H1 (cell line): ENCODE measurements around the gene SPATA31E1. TPM values are rescaled to one million over a fixed set of nuclear protein-coding genes. Genes with fewer than 3 reads are reported as not detected.

Experiments
- CTCF ChIA-PET: fragments of 300-600 bp; sonication (Branson Sonifier 250); formaldehyde crosslinking; loops from one replicate; lab custom pipeline; 2021; ENCODE audit not compliant: partially characterized antibody; lab: Charles Lee
- POLR2A ChIA-PET: fragments of 300-600 bp; sonication (Branson Sonifier 250); formaldehyde crosslinking; loops from one replicate; lab custom pipeline; 2021; ENCODE audit warnings: inconsistent platforms; ENCODE audit not compliant: partially characterized antibody; lab: Charles Lee
- DNase-seq, 2 experiments: peaks; one replicate each; pipeline versions ENCODE4 v3.0.0 to v3.0.0-alpha.2; 2010 to 2022; ENCODE audit warnings: low spot score in 2 of 2, low read depth in 1 of 2, mixed read lengths in 1 of 2
- FAIRE-seq: peaks from 2 replicates; lab custom pipeline; 2011; peaks lifted over from hg19 to GRCh38; lab: Jason Lieb, UNC
- H2AFZ ChIP-seq: 2 replicates; pipeline ENCODE4 v1.8.1; 2012; ENCODE audit warnings: low read length, inconsistent platforms
- H2AK5ac ChIP-seq: 2 replicates; pipeline ENCODE4 v1.6.1; 2013; ENCODE audit warnings: low read depth, low read length
- H2BK120ac ChIP-seq: replicated peaks from 2 replicates; pipeline ENCODE3; 2013; ENCODE audit warnings: low read depth, low read length, inconsistent platforms
- H2BK12ac ChIP-seq: 2 replicates; pipeline ENCODE4 v1.6.1; 2013; ENCODE audit warnings: low read depth, low read length
- H2BK15ac ChIP-seq: 2 replicates; pipeline ENCODE4 v1.6.1; 2013; ENCODE audit warnings: low read length
- H2BK20ac ChIP-seq: 2 replicates; pipeline ENCODE4 v1.6.1; 2013; ENCODE audit warnings: low read length
- H2BK5ac ChIP-seq: 2 replicates; pipeline ENCODE4 v1.6.1; 2013; ENCODE audit warnings: low read depth, low read length
- H3K14ac ChIP-seq: 2 replicates; pipeline ENCODE4 v1.6.1; 2013; ENCODE audit warnings: inconsistent platforms; ENCODE audit not compliant: insufficient read length
- H3K18ac ChIP-seq: 2 replicates; pipeline ENCODE4 v1.6.1; 2013; ENCODE audit warnings: low read length; ENCODE audit errors: extremely low read depth
- H3K23ac ChIP-seq: 2 replicates; pipeline ENCODE4 v1.6.1; 2013; ENCODE audit warnings: inconsistent platforms; ENCODE audit not compliant: insufficient read length
- H3K23me2 ChIP-seq: 2 replicates; pipeline ENCODE4 v1.6.1; 2013; ENCODE audit warnings: low read depth, low read length
- H3K27ac ChIP-seq: 2 replicates; pipeline ENCODE4 v1.6.1; 2011; ENCODE audit warnings: low read depth, low read length, inconsistent platforms
- H3K27me3 ChIP-seq, 4 experiments: replicated peaks in 1 of 4; 1 replicate in 1 of 4; 2 replicates in 3 of 4; pipeline versions ENCODE4 v1.6.1 to v1.8.1; 2011 to 2013; ENCODE audit warnings: low read length in 3 of 4, mild to moderate bottlenecking in 3 of 4, inconsistent platforms in 2 of 4, mixed read lengths in 2 of 4, moderate library complexity in 1 of 4; ENCODE audit not compliant: control insufficient read depth in 3 of 4, insufficient read depth in 3 of 4; ENCODE audit errors: extremely low read depth in 1 of 4
- H3K36me3 ChIP-seq, 4 experiments: 2 replicates each; pipeline versions ENCODE4 v1.6.1 to v1.8.1; 2011 to 2013; ENCODE audit warnings: mild to moderate bottlenecking in 4 of 4, low read length in 3 of 4, moderate library complexity in 2 of 4, control low read depth in 1 of 4, inconsistent platforms in 1 of 4; ENCODE audit not compliant: insufficient read depth in 4 of 4, control insufficient read depth in 2 of 4
- H3K4ac ChIP-seq: replicated peaks from 2 replicates; pipeline ENCODE3; 2013; ENCODE audit warnings: low read length, low read depth, mixed read lengths, inconsistent platforms; ENCODE audit not compliant: insufficient read length
- H3K4me1 ChIP-seq, 4 experiments: replicated peaks in 1 of 4; 1 replicate in 1 of 4; 2 replicates in 3 of 4; pipeline versions ENCODE4 v1.6.1 to v1.8.1; 2011 to 2013; ENCODE audit warnings: low read length in 3 of 4, inconsistent platforms in 2 of 4, mixed read lengths in 1 of 4; ENCODE audit not compliant: insufficient read depth in 4 of 4, control insufficient read depth in 3 of 4
- H3K4me2 ChIP-seq, 2 experiments: 2 replicates each; pipeline versions ENCODE4 v1.6.1 to v1.8.1; 2011 to 2013; ENCODE audit warnings: low read depth in 2 of 2, low read length in 2 of 2, control low read depth in 1 of 2, inconsistent platforms in 1 of 2, mild to moderate bottlenecking in 1 of 2; ENCODE audit not compliant: insufficient read depth in 1 of 2
- H3K4me3 ChIP-seq, 4 experiments: fragments of 200-600, 300-600 bp in 1 of 4; sonication (generic), shearing (Covaris generic), sonication (Bioruptor Twin) in 1 of 4; 2 replicates each; pipeline versions ENCODE4 v1.5.1 to v1.8.1; 2011 to 2016; ENCODE audit warnings: low read length in 4 of 4, low read depth in 3 of 4, control low read depth in 2 of 4, inconsistent platforms in 2 of 4, mild to moderate bottlenecking in 2 of 4, mixed read lengths in 1 of 4, moderate library complexity in 1 of 4; ENCODE audit not compliant: insufficient read depth in 2 of 4; ENCODE audit errors: extremely low read depth in 1 of 4
- H3K56ac ChIP-seq: replicated peaks from 2 replicates; pipeline ENCODE3; 2013; ENCODE audit warnings: low read depth, mild to moderate bottlenecking, mixed read lengths, low read length, inconsistent platforms; ENCODE audit not compliant: insufficient read length
- H3K79me1 ChIP-seq: 2 replicates; pipeline ENCODE4 v1.6.1; 2013; ENCODE audit warnings: low read depth, low read length, control low read depth
- H3K79me2 ChIP-seq, 2 experiments: 2 replicates each; pipeline versions ENCODE4 v1.6.1 to v1.8.1; 2012 to 2013; ENCODE audit warnings: low read length in 2 of 2, mild to moderate bottlenecking in 2 of 2, inconsistent platforms in 1 of 2; ENCODE audit not compliant: insufficient read depth in 2 of 2, control insufficient read depth in 1 of 2
- H3K9ac ChIP-seq, 4 experiments: replicated peaks in 1 of 4; 1 replicate in 1 of 4; 2 replicates in 3 of 4; pipeline versions ENCODE4 v1.6.1 to v1.8.1; 2011 to 2013; ENCODE audit warnings: low read depth in 3 of 4, low read length in 3 of 4, control low read depth in 2 of 4, mild to moderate bottlenecking in 2 of 4, moderate library complexity in 2 of 4, inconsistent platforms in 1 of 4; ENCODE audit errors: extremely low read depth in 1 of 4
- H3K9me3 ChIP-seq, 2 experiments: 2 replicates each; pipeline versions ENCODE4 v1.6.1 to v1.8.1; 2012 to 2013; ENCODE audit warnings: mild to moderate bottlenecking in 2 of 2, moderate library complexity in 2 of 2, control low read depth in 1 of 2, inconsistent platforms in 1 of 2, low read depth in 1 of 2, low read length in 1 of 2, mixed read lengths in 1 of 2; ENCODE audit not compliant: insufficient read depth in 2 of 2
- H4K20me1 ChIP-seq, 2 experiments: replicated peaks in 1 of 2; 2 replicates each; pipeline versions ENCODE3 to v1.8.1; 2011 to 2013; ENCODE audit warnings: inconsistent platforms in 2 of 2, low read length in 2 of 2, mild to moderate bottlenecking in 1 of 2; ENCODE audit not compliant: insufficient read depth in 2 of 2, control insufficient read depth in 1 of 2
- H4K5ac ChIP-seq: 2 replicates; pipeline ENCODE4 v1.6.1; 2013; ENCODE audit warnings: low read length, low read depth, mixed read lengths, inconsistent platforms; ENCODE audit not compliant: insufficient read length
- H4K8ac ChIP-seq: 2 replicates; pipeline ENCODE4 v1.8.0; 2013; ENCODE audit warnings: mild to moderate bottlenecking, moderate library complexity, low read length, inconsistent platforms; ENCODE audit not compliant: insufficient read depth; ENCODE audit errors: extremely low read depth
- H4K91ac ChIP-seq: replicated peaks from 2 replicates; pipeline ENCODE3; 2013; ENCODE audit warnings: low read length, mixed read lengths, inconsistent platforms; ENCODE audit not compliant: insufficient read length
- ATF2 ChIP-seq: IDR thresholded peaks from 2 replicates; pipeline ENCODE4 v1.6.1; 2012; ENCODE audit warnings: low read length, inconsistent platforms
- CBX8 ChIP-seq: fragments of 300-800, 300-1000 bp; sonication (generic); IDR thresholded peaks from 2 replicates; pipeline ENCODE4 v1.7.1; 2016; ENCODE audit warnings: low read depth, low read length, borderline replicate concordance
- FOSL1 ChIP-seq: IDR thresholded peaks from 2 replicates; pipeline ENCODE4 v1.6.1; 2011; ENCODE audit warnings: mild to moderate bottlenecking, low read depth, low read length, moderate library complexity; ENCODE audit not compliant: insufficient read depth
- HDAC2 ChIP-seq, 2 experiments: fragments of 300-600 bp in 1 of 2; sonication (generic) in 1 of 2; IDR thresholded peaks; 2 replicates each; pipeline ENCODE4 v1.6.1; 2011 to 2012; ENCODE audit warnings: low read depth in 2 of 2, low read length in 2 of 2, mild to moderate bottlenecking in 2 of 2, moderate library complexity in 2 of 2, borderline replicate concordance in 1 of 2, inconsistent platforms in 1 of 2
- KDM5A ChIP-seq: fragments of 200-600 bp; IDR thresholded peaks from 2 replicates; pipeline ENCODE4 v1.7.1; 2012; ENCODE audit warnings: mild to moderate bottlenecking, low read length, inconsistent platforms, mixed read lengths
- MAFK ChIP-seq: IDR thresholded peaks from 2 replicates; pipeline ENCODE4 v1.6.1; 2012; ENCODE audit warnings: low read depth, mild to moderate bottlenecking, improper control_type of control experiment, low read length
- NRF1 ChIP-seq: IDR thresholded peaks from 2 replicates; pipeline ENCODE4 v1.6.1; 2011; ENCODE audit warnings: mild to moderate bottlenecking, low read depth, low read length, improper control_type of control experiment
- SRF ChIP-seq: IDR thresholded peaks from 2 replicates; pipeline ENCODE4 v1.6.1; 2011; ENCODE audit warnings: mild to moderate bottlenecking, low read depth, low read length, moderate library complexity
- ZNF274 ChIP-seq: IDR thresholded peaks from 2 replicates; pipeline ENCODE4 v1.7.0; 2012; ENCODE audit warnings: low read length, borderline replicate concordance; ENCODE audit errors: extremely low read depth
- WGBS, 2 experiments: shearing (Covaris generic) in 1 of 2; methylation state at CpG; one replicate each; pipeline versions ENCODE4 v1.1.6 to v1.1.7; 2013 to 2015; ENCODE audit warnings: low lambda C conversion rate in 2 of 2, mixed read lengths in 2 of 2, inconsistent platforms in 1 of 2, low coverage in 1 of 2, missing lambda C conversion rate in 1 of 2; ENCODE audit not compliant: insufficient replicate concordance in 2 of 2, insufficient coverage in 1 of 2, insufficient read length in 1 of 2; ENCODE audit errors: extremely low coverage in 1 of 2, missing lambda C conversion rate in 1 of 2; 5-methylcytosine and 5-hydroxymethylcytosine counted together
- polyA plus RNA-seq, 7 experiments: library from polyadenylated mRNA; depleted of rRNA in 3 of 7; stranded (reverse) in 5 of 7; unstranded in 2 of 7; fragments of >200 nt in 5 of 7; fragments of 200-250 nt in 2 of 7; gene quantifications; 1 replicate in 5 of 7; 2 replicates in 1 of 7; 4 replicates in 1 of 7; pipeline versions ENCODE4 v1.2.1 to v1.2.3, GENCODE V29; 2011 to 2013; ENCODE audit warnings: missing spikeins in 2 of 7, mixed read lengths in 2 of 7
- total RNA-seq: library from RNA; stranded (reverse); fragmentation: NEBNext Ultra II Directional; extraction: Animal tissue kit (Norgen Biotek cat#: 25700); gene quantifications from 2 replicates; pipeline ENCODE4 v1.2.1, GENCODE V29; 2021

Gene SPATA31E1
- total and polyA plus RNA-seq, 2 of the 8 experiments (the other 6 are each of a cell fraction or from before 2014, with no cell fraction given): 0.05 to 0.09 TPM

- Histone ChIP-seq H3K27me3 (no peaks in the 10 kb centered on the region; a peak in 1 of 7 replicates), H3K4me2 (no peak overlapping the region), H3K79me2 (no peaks in the 10 kb centered on the region), H3K18ac (no peak overlapping the region), H4K5ac (no peak overlapping the region), H2BK20ac (no peak overlapping the region), H3K23ac (no peak overlapping the region), H2BK120ac (no peak overlapping the region), H2AK5ac (no peak overlapping the region; the same call in 1 of the 2 replicates), H3K23me2 (no peaks in the 10 kb centered on the region), H3K27ac (no peak overlapping the region), H3K4me1 (peaks cover 0 to 12% (median 1%) of the 10 kb centered on the region in 4 experiments; a peak in 5 of 7 replicates), H3K4ac (no peak overlapping the region), H3K36me3 (no peaks in the 10 kb centered on the region), H2BK12ac (no peak overlapping the region), H4K20me1 (no peaks in the 10 kb centered on the region), H2BK15ac (peak overlapping the region; percentile 88; the same call in 1 of the 2 replicates), H3K79me1 (no peaks in the 10 kb centered on the region), H2AFZ (no peak overlapping the region), H3K9ac (no peak overlapping the region), H3K9me3 (no peaks in the 10 kb centered on the region), H3K4me3 (no peak overlapping the region), H2BK5ac (no peak overlapping the region; the same call in 1 of the 2 replicates), H4K8ac (no peak overlapping the region), H3K14ac (no peak overlapping the region), H4K91ac (no peak overlapping the region), H3K56ac (no peak overlapping the region)
- WGBS, 2 experiments: 89% methylated on average over 14 of the region's 17 CpGs; no CpG with 5 or more reads in 1 of the 2 experiments
- DNase-seq: peak in 1 of 2 experiments; percentile 33
- ChIA-PET POLR2A (interaction anchor here (1.0 kb wide), 1 partner anchor 22 kb away, joined by 3 read pairs; no protein-coding TSS in a partner anchor), CTCF (interaction anchor here (0.7 to 4.1 kb wide), 21 partner anchors 10 to 1007 kb away, joined by 3 to 30 read pairs (median 5); partner anchors contain the start of gene CTSL)
- FAIRE-seq: no peak
- TF ChIP-seq SRF (no peak), MAFK (no peak), HDAC2 (IDR thresholded peaks at IDR 0.05; ENCODE audit: borderline replicate concordance in 1 of 2, low read depth in 2 of 2, low read length in 2 of 2) (no peak), ATF2 (no peak), NRF1 (no peak), FOSL1 (no peak), CBX8 (no peak), ZNF274 (no peak), KDM5A (no peak)
These were observed 2.1 kb downstream of the SPATA31E1 start for GRCh38 chr9:87884578-87885459.
